Nephron (organoid): ENCODE measurements around the gene DNAH9.

Experiments used
- H3K27ac Mint-ChIP-seq, 3 experiments: 2 replicates each; pipeline ENCODE4 v1.8.0; 2020; ENCODE audit warnings: mixed read lengths in 3 of 3, mild to moderate bottlenecking in 2 of 3, moderate library complexity in 1 of 3
- H3K27me3 Mint-ChIP-seq: 2 replicates; pipeline ENCODE4 v1.8.0; 2021; ENCODE audit warnings: low read depth, mild to moderate bottlenecking, moderate library complexity, mixed read lengths
- H3K36me3 Mint-ChIP-seq: 2 replicates; pipeline ENCODE4 v1.8.0; 2020; ENCODE audit warnings: low read depth, mixed read lengths
- H3K4me1 Mint-ChIP-seq: 2 replicates; pipeline ENCODE4 v1.8.0; 2020; ENCODE audit warnings: mixed read lengths
- H3K4me3 Mint-ChIP-seq, 3 experiments: 2 replicates each; pipeline ENCODE4 v1.8.0; 2020; ENCODE audit warnings: mild to moderate bottlenecking in 3 of 3, mixed read lengths in 3 of 3, moderate library complexity in 2 of 3
- H3K9me3 Mint-ChIP-seq: 2 replicates; pipeline ENCODE4 v1.8.0; 2020; ENCODE audit warnings: mixed read lengths
- TF ChIP-seq, protein P1 (sequence below), 3 experiments: fragments of 200-600 bp; sonication (generic); IDR thresholded peaks; one replicate each; pipeline ENCODE4 v1.5.0; 2021; ENCODE audit warnings: antibody characterized with exemption in 3 of 3; ENCODE audit not compliant: unreplicated experiment in 3 of 3

DNAH9 gene

DNA sequence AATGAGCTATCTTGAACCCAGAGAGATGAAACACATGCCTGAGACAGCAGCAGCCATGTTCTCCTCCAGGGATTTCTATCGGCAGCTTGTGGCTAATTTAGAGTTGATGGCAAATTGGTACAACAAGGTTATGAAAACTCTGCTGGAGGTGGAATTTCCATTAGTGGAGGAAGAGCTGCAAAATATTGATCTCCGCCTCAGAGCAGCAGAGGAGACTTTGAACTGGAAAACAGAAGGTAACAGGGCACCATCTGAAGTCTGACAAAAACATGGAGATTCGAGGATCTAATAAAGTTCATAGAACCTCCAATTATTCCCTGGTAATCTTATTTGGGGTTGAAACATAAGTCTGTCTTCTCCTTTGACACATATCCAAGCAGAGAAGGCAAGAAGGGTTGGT lies 52.8 kb downstream of the DNAH9 start:
- Mint-ChIP-seq H3K36me3 (no peaks in the 10 kb centered on the region), H3K4me1 (no peaks in the 10 kb centered on the region), H3K27ac (no peak overlapping the region), H3K9me3 (no peaks in the 10 kb centered on the region), H3K27me3 (no peaks in the 10 kb centered on the region), H3K4me3 (no peak overlapping the region)
- TF ChIP-seq, protein P1, sequence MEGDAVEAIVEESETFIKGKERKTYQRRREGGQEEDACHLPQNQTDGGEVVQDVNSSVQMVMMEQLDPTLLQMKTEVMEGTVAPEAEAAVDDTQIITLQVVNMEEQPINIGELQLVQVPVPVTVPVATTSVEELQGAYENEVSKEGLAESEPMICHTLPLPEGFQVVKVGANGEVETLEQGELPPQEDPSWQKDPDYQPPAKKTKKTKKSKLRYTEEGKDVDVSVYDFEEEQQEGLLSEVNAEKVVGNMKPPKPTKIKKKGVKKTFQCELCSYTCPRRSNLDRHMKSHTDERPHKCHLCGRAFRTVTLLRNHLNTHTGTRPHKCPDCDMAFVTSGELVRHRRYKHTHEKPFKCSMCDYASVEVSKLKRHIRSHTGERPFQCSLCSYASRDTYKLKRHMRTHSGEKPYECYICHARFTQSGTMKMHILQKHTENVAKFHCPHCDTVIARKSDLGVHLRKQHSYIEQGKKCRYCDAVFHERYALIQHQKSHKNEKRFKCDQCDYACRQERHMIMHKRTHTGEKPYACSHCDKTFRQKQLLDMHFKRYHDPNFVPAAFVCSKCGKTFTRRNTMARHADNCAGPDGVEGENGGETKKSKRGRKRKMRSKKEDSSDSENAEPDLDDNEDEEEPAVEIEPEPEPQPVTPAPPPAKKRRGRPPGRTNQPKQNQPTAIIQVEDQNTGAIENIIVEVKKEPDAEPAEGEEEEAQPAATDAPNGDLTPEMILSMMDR (IDR thresholded peaks at IDR 0.05; ENCODE audit: unreplicated experiment in 3 of 3) = no peak

DNA sequence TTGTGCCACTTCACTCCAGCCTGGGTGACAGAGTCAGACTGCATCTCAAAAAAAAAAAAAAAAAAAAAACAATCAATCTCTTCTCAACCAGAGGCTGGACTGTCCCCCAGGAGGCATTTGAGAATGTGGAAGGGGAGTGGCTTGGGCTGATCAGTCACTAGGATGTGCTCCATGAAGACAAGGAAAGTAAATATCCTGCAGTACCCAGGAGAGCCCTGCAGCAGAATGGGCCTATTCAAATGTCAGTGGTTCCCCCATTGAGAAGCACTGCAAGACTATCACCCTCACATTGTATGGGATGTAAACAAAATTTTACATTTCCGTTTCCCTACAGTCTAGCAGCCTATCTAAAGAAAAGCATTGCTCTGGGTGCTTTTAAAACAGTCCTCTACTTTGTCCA lies 70.3 kb downstream of the DNAH9 start:
- TF ChIP-seq, protein P1 (IDR thresholded peaks at IDR 0.05; ENCODE audit: unreplicated experiment in 3 of 3) = no peak
- no peak overlapping the region for H3K27ac Mint-ChIP-seq
- H3K4me1 Mint-ChIP-seq = no peaks in the 10 kb centered on the region
- H3K36me3 Mint-ChIP-seq = no peaks in the 10 kb centered on the region
- peaks cover 8% of the 10 kb centered on the region for H3K27me3 Mint-ChIP-seq
- no peak overlapping the region for H3K4me3 Mint-ChIP-seq
- H3K9me3 Mint-ChIP-seq = no peaks in the 10 kb centered on the region

DNA sequence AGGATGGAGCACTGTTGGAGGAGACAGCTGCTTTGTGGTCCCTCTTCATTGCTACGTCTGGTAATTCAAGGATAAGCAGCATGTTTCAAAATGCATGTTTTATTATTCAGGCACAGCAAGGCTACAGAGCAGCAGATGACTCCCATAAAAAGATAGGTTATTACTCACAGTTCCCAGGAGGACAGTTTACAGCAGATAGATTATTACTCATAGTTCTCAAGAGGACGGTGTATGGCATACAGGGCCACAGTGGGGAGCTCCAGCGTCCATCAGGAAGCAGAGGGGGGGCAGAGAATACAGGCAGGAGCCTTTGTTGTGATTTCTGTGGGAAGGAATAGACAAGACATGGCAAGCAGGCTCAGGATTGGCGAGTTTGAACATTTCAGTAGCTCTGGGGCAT lies 72.9 kb downstream of the DNAH9 start:
- Mint-ChIP-seq H3K27ac (no peak overlapping the region), H3K27me3 (peaks cover 8% of the 10 kb centered on the region), H3K4me3 (no peak overlapping the region), H3K36me3 (no peaks in the 10 kb centered on the region), H3K9me3 (peaks cover 4% of the 10 kb centered on the region), H3K4me1 (no peaks in the 10 kb centered on the region)
- TF ChIP-seq, protein P1 (IDR thresholded peaks at IDR 0.05; ENCODE audit: unreplicated experiment in 3 of 3) = no peak

DNA sequence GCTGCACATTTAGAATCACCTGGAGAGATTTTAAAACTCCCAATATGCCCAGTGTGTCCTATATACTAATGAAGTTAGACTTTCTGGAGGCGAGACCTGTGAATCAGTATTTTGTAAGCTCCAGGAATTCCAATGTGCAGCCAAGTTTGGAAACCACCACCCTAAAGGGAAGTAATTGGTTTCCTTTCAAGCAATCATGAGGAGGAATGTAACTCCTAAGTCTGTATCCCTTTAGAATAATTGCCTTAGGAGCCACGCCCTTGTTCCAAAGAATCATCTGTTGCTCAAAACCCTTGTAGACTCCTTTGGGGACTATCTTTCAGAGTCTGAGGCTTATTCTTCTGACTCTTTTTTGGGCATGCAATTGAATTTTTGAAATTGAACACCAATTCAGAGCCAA lies 84.4 kb downstream of the DNAH9 start:
- no peaks in the 10 kb centered on the region for H3K9me3 Mint-ChIP-seq
- no peak overlapping the region for H3K4me3 Mint-ChIP-seq
- TF ChIP-seq, protein P1 (IDR thresholded peaks at IDR 0.05; ENCODE audit: unreplicated experiment in 3 of 3) = no peak
- H3K36me3 Mint-ChIP-seq = no peaks in the 10 kb centered on the region
- H3K27ac Mint-ChIP-seq = no peak overlapping the region
- peaks cover 12% of the 10 kb centered on the region for H3K27me3 Mint-ChIP-seq
- H3K4me1 Mint-ChIP-seq = no peaks in the 10 kb centered on the region

DNA sequence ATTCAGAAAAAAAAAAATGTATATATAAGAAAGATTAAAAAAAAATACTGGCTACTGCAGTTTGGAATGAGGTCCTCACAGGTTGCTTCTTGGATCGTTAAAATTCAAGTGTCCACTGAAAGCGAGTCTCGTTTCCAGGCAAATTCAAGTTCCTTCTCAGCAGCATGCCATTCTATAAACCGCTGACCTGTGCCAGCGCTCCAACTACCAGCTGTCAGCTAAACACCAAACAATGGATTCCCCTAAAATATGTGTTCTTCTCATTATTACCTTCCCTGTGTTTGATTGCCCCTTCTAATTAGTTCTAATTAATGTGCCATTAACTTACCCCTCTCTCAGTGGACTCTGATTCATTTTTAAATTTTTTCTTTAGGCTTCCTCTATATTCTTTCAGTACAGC lies 92.4 kb downstream of the DNAH9 start:
- H3K9me3 Mint-ChIP-seq = no peaks in the 10 kb centered on the region
- no peaks in the 10 kb centered on the region for H3K4me1 Mint-ChIP-seq
- H3K4me3 Mint-ChIP-seq = no peak overlapping the region
- no peaks in the 10 kb centered on the region for H3K27me3 Mint-ChIP-seq
- H3K36me3 Mint-ChIP-seq = no peaks in the 10 kb centered on the region
- TF ChIP-seq, protein P1 (IDR thresholded peaks at IDR 0.05; ENCODE audit: unreplicated experiment in 3 of 3) = no peak
- H3K27ac Mint-ChIP-seq = no peak overlapping the region

DNA sequence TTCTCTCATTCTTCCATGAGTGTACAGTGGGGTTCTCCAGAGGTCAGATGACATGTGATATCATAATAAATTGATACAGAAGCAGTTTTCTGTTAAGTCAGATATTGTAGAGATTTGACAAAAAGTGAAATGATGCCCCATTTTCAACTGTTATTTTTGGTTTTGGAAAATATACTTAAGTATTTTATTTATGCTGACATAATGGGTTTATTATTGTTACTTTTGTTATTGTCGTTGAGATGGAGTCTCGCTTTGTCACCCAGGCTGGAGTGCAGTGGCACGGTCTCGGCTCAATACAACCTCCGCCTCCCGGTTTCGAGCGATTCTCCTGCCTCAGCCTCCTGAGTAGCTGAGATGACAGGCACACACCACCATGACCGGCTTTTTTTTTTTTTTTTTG lies 94.4 kb downstream of the DNAH9 start:
- Mint-ChIP-seq H3K27ac (no peak overlapping the region), H3K9me3 (no peaks in the 10 kb centered on the region), H3K36me3 (no peaks in the 10 kb centered on the region), H3K4me3 (no peak overlapping the region), H3K27me3 (no peaks in the 10 kb centered on the region), H3K4me1 (no peaks in the 10 kb centered on the region)
- TF ChIP-seq, protein P1 (IDR thresholded peaks at IDR 0.05; ENCODE audit: unreplicated experiment in 3 of 3) = no peak
